KMS-11 (cell line): Measurements from ENCODE around the gene PIGT.

ENCODE experiments used
- H2AFZ ChIP-seq: fragments of 200-600 bp; sonication (generic); 2 replicates; pipeline ENCODE4 v1.6.1; 2016; ENCODE audit warnings: antibody characterized with exemption, mixed run types, low read depth
- H3K27ac ChIP-seq: fragments of 200-600 bp; sonication (generic); 2 replicates; pipeline ENCODE4 v1.6.1; 2016; ENCODE audit warnings: mild to moderate bottlenecking, mixed run types
- H3K27me3 ChIP-seq: fragments of 200-600 bp; sonication (generic); 2 replicates; pipeline ENCODE4 v1.6.1; 2017; ENCODE audit warnings: mild to moderate bottlenecking, low read depth, mixed run types, moderate library complexity; ENCODE audit not compliant: insufficient read depth
- H3K36me3 ChIP-seq: fragments of 200-600 bp; sonication (generic); 2 replicates; pipeline ENCODE4 v1.6.1; 2017; ENCODE audit warnings: mild to moderate bottlenecking, mixed run types; ENCODE audit not compliant: insufficient read depth
- H3K4me1 ChIP-seq: fragments of 200-600 bp; sonication (generic); 2 replicates; pipeline ENCODE4 v1.6.1; 2016; ENCODE audit warnings: mild to moderate bottlenecking, low read depth, mixed run types; ENCODE audit not compliant: poor library complexity, severe bottlenecking
- H3K4me2 ChIP-seq: fragments of 200-600 bp; sonication (generic); 2 replicates; pipeline ENCODE4 v1.7.0; 2016; ENCODE audit warnings: mild to moderate bottlenecking, mixed run types
- H3K4me3 ChIP-seq: fragments of 200-600 bp; sonication (generic); IDR thresholded peaks from 2 replicates; pipeline ENCODE4 v1.6.1; 2017; ENCODE audit warnings: low read depth, low read length, mixed read lengths; ENCODE audit not compliant: insufficient read depth
- H3K79me2 ChIP-seq: fragments of 200-600 bp; sonication (generic); 2 replicates; pipeline ENCODE4 v1.6.1; 2016; ENCODE audit warnings: low read depth, mixed run types; ENCODE audit not compliant: insufficient read depth
- H3K9ac ChIP-seq: fragments of 200-600 bp; sonication (generic); 2 replicates; pipeline ENCODE4 v1.6.1; 2016; ENCODE audit warnings: mild to moderate bottlenecking, mixed run types
- H4K20me1 ChIP-seq: fragments of 200-600 bp; sonication (generic); 2 replicates; pipeline ENCODE4 v1.6.1; 2016; ENCODE audit warnings: mild to moderate bottlenecking, mixed run types; ENCODE audit not compliant: insufficient read depth
- CTCF ChIP-seq: fragments of 200-600 bp; sonication (generic); conservative IDR thresholded peaks from 2 replicates; pipeline ENCODE4 v1.6.1; 2017; ENCODE audit warnings: low read depth, mild to moderate bottlenecking, antibody characterized with exemption, low read length, moderate library complexity, mixed read lengths

PIGT gene

GRCh38 chr20:45423700-45424099 is 7.8 kb downstream of the PIGT start:
- Histone ChIP-seq H3K9ac (no peak overlapping the region), H3K79me2 (no peaks in the 10 kb centered on the region), H3K36me3 (peaks cover 7% of the 10 kb centered on the region; the same call in 1 of the 2 replicates), H3K4me1 (no peaks in the 10 kb centered on the region), H3K27me3 (no peaks in the 10 kb centered on the region), H3K27ac (no peak overlapping the region), H3K4me2 (no peak overlapping the region), H2AFZ (no peak overlapping the region), H4K20me1 (no peaks in the 10 kb centered on the region), H3K4me3 (no peak overlapping the region)
- TF ChIP-seq CTCF: no peak

- Histone ChIP-seq H3K36me3 (peaks cover 3% of the 10 kb centered on the region; the same call in 1 of the 2 replicates), H3K27ac (no peak overlapping the region), H2AFZ (no peak overlapping the region), H4K20me1 (no peaks in the 10 kb centered on the region), H3K4me1 (no peaks in the 10 kb centered on the region), H3K4me2 (no peak overlapping the region), H3K79me2 (no peaks in the 10 kb centered on the region), H3K9ac (no peak overlapping the region), H3K27me3 (no peaks in the 10 kb centered on the region), H3K4me3 (no peak overlapping the region)
- TF ChIP-seq CTCF: no peak
These were observed 9.6 kb downstream of the PIGT start for GRCh38 chr20:45425561-45425960.

- H2AFZ ChIP-seq: no peak overlapping the region
- H3K4me1 ChIP-seq: no peaks in the 10 kb centered on the region
- H4K20me1 ChIP-seq: no peaks in the 10 kb centered on the region
- 0 out of 2 replicates have a peak, but pooled peaks cover 2% of the 10 kb centered on the region for H3K36me3 ChIP-seq
- no peaks in the 10 kb centered on the region for H3K27me3 ChIP-seq
- no peak overlapping the region for H3K27ac ChIP-seq
- no peak overlapping the region for H3K4me2 ChIP-seq
- H3K4me3 ChIP-seq: no peak overlapping the region
- no peak for TF ChIP-seq CTCF
- no peak overlapping the region for H3K9ac ChIP-seq
- no peaks in the 10 kb centered on the region for H3K79me2 ChIP-seq
These were observed 10.5 kb downstream of the PIGT start for GRCh38 chr20:45426320-45427016.

- H3K4me3 ChIP-seq: no peak overlapping the region
- 0 out of 2 replicates have a peak, but pooled peaks cover 2% of the 10 kb centered on the region for H3K36me3 ChIP-seq
- no peaks in the 10 kb centered on the region for H3K4me1 ChIP-seq
- H4K20me1 ChIP-seq: no peaks in the 10 kb centered on the region
- no peak overlapping the region for H3K4me2 ChIP-seq
- H3K9ac ChIP-seq: no peak overlapping the region
- H2AFZ ChIP-seq: no peak overlapping the region
- H3K27me3 ChIP-seq: no peaks in the 10 kb centered on the region
- no peak overlapping the region for H3K27ac ChIP-seq
- no peaks in the 10 kb centered on the region for H3K79me2 ChIP-seq
- TF ChIP-seq CTCF: no peak
These were observed 11.6 kb downstream of the PIGT start for GRCh38 chr20:45427236-45428149.
